HG03460 (cell line): Measurements from ENCODE around the gene NFAT5.
"Not testable (repeated sequence)": the region's sequence is repeated elsewhere in the genome, so short reads cannot be mapped to it uniquely, and the experiment has no call there.

Experiments used
- ATAC-seq: cut with Tn5 transposase; IDR thresholded peaks from one replicate; pipeline ENCODE4 v1.9.1; 2021; ENCODE audit not compliant: unreplicated experiment

NFAT5 gene

GRCh38 chr16:69706256-69706974, 140.6 kb downstream of the NFAT5 start:
- no peak for ATAC-seq

- no peak for ATAC-seq
Measured at GRCh38 chr16:69706975-69707340, 141.2 kb downstream of the NFAT5 start.

DNA sequence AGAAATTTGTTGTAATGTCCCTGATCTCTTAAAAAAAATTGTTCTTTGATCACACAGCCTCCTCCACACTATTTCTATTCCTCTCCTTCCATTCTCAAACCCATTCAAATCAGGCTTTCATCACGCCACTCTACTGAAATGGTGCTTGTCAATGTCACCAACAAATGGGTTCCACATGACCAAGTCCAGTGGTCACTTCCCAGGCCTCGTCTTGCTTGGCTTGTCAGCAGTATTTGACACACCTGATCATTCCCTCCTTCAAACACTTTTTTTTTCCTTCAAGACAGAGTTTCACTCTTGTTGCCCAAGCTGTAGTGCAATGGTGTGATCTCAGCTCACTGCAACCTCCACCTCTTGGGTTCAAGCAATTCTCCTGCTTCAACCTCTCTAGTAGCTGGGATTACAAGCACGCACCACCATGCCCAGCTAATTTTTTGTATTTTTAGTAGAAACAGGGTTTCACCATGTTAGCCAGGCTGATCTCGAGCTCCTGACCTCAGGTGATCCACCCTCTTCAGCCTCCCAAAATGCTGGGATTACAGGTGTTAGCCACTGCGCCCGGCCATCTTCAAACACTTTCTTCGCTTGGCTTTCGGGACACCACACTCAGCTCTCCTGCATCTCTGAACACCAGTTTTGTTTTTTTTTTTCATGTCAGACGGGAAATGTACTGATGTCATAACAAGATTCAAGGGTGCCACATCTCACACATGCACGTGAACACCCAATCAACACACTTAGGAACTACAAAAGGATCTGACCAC, 142.3 kb downstream of the NFAT5 start:
- ATAC-seq = no peak

- ATAC-seq = no peak
Measured at GRCh38 chr16:69709456-69710084, 143.8 kb downstream of the NFAT5 start.

- ATAC-seq = no peak
Measured at GRCh38 chr16:69711115-69711740, 145.5 kb downstream of the NFAT5 start.

GRCh38 chr16:69712277-69712676, 146.5 kb downstream of the NFAT5 start:
- ATAC-seq = no peak

DNA sequence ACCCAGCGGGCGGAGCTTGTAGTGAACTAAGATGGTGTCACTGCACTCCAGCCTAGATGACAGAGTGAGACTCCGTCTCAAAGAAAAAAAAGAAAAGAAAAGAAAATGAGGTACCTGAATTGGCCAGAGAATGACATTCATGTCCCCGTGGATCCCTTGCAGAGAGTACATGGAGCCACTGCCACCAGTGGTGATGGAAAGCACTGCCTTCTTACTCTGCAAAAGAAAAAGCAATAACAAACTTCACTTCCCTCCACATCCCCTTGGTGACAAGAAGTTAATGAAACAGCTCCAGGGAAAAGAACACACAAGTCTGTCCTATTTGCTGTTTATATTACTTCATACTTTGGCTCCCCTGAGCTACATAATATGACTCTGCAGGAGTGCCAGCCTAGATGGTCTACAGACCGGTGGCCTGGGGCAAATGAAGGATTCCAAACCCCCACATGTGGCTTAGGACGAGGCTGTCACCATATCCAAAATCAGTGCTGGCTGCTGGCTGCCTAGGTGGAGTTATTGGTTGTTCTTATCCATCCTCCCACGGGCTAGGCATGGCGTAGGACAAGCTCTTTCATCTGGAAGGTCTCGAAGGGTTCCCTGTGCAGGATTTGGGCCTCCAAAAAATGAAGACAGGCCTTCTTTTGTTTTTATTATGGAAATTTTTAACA, 147.3 kb downstream of the NFAT5 start:
- ATAC-seq = no peak

- ATAC-seq = no peak
Measured at GRCh38 chr16:69717066-69717465, 151.3 kb downstream of the NFAT5 start.

DNA sequence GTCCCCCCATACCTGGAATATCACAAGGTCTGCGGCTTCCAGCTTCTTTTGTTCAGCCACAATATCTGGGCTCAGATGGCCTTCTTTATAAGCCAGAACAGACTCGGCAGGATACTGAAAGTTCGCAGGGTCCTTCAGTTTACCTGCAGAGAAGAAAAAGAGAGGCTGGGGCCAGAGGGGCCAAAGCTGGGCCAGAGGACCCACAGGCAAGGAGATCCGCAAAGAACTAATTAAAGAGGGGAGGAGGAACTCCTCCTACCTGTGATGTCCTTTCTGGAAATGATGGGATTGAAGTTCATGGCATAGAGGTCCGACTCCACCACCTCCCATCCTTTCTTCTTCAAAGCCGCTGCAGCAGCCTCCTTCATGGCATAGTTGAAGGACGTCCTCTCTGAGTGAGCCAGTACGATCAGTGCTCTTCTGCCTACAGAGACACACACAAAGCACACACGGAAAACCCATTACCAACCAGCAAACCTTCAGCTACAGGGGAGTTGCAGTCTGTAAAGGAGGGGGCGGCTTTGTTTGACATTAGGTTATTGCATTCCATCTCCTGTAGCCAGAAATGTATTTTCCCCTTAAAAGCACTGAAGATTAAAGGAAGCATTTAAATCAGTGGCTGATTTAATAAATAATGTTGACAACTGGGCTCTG, 152.5 kb downstream of the NFAT5 start:
- ATAC-seq = no peak

- no peak for ATAC-seq
Measured at GRCh38 chr16:69720822-69721430, 155.2 kb downstream of the NFAT5 start.

GRCh38 chr16:69721441-69721957, 155.7 kb downstream of the NFAT5 start:
- ATAC-seq = no peak

GRCh38 chr16:69724414-69724873, 158.7 kb downstream of the NFAT5 start:
- ATAC-seq = no peak

DNA sequence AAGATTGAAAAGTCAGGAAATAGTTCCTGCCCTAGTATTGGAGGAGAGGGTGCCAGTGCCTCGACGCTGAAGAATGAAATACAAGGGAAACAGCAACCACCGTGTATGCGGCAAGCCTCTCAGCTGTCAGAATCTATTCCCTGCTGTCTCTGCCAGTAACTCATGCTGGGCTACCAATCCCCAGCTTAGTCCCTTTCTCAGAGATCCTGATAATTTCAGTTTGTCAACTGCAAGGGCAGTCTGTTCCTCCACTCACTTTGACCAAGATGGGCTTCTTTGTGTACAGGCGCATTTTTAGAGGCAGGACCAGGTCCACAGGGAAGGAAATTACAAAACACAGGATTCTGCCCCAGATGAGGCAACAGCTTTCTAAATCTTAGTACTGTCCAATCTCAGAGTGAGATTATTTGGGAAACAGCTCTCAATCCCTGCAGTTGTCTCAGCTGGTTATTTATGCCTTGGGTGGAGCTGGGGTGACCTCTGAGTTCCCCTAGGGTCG, 159.3 kb downstream of the NFAT5 start:
- no peak for ATAC-seq

DNA sequence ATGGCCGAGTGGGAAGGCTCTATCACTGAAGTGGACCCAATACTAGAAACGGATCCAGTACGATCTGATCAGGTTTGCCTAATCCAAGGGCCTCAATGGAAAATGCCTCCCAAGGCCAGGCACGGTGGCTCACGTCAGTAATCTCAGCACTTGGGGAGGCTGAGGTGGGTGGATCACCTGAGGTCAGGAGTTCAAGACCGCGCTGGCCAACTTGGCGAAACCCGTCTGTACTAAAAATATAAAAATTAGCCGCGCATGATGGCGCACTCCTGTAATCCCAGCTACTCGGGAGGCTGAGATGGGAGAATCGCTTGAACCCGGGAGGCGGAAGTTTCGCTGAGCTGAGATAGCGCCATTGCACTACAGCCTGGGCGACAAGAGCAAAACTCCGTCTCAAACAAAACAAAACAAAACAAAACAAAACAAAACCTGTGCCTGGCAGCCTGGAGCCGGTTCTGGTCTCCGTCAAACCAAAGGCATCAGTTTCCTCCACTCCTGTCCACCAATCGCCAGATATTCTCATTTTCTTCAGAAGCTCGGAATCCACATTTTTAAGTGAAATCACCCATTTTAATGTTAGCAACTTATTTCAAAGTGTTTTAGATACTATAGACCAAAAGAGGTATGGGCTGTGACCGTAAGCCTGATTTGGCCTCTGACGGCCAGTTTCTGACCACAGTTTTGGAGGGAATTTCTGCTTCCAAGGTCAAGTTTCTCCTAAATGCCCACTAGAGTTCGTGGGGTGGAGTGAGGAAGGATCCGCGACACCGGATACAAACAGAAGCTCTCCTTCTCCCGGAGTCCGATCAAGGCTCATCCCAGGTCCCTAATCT, 159.9 kb downstream of the NFAT5 start:
- ATAC-seq = no peak

DNA sequence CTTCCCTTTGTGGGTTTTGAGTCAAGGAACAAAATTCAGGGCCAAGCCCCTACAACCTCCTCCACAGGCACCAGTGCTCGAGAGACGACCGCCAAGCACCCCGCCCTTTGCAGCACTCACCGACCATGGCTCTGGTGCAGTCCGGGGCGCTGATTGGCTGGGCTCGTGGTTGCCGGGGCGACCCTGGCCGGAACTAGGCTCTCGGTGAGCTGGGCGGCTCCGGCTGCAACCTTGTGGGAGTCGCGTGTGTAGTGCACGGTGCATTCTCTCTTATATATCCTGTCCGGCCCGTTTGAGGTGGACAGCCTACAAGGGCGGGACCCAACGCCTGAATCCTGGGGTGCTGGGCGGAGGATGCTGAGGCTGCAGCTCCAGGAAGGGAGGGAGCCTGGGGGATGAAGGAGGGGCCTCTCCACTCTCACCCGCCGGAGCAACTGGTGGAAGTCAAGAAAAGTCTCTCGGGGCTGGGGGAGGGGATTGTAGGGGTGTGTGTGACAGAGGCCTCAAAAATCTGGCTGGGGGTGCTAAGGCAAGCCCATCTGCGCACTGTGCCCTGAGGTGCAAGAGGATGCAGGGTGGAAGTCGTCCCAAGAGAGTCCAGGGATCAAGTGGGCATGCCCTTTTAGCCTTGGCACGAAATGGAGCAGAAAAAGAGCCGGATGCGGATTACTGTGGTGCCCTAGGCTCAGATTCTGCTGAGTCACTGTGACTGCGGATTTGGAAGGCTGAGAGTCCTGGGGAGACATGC, 160.7 kb downstream of the NFAT5 start, which contains the start of gene NQO1:
Gene NQO1 (minus strand): TSS at position 248 of the 748 bp plus-strand sequence. CDS start 121 bp downstream, at position 127.
- ATAC-seq = peak; percentile 97

GRCh38 chr16:69727916-69728270, 162.1 kb downstream of the NFAT5 start:
- no peak for ATAC-seq

GRCh38 chr16:69729030-69729429, 163.3 kb downstream of the NFAT5 start:
- not testable (repeated sequence) for ATAC-seq

DNA sequence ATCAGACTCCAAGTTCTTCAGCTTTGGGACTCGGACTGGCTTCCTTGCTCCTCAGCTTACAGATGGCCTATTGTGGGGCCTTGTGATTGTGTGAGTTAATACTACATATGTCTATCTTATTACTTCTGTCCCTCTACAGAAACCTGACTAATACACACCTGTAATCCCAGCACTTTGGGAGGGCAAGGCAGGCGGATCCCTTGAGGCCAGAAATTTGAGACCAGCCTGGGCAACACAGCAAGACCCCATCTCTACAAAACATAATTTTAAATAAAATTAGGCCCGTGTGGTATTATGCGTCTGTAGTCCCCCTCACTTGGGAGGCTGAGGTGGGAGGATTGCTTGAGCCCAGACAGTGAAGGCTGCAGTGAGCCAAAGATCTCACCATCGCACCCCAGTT, 165.5 kb downstream of the NFAT5 start:
- ATAC-seq = not testable (repeated sequence)
